MM.1S (cell line): ENCODE measurements around the gene RBFA.

ENCODE experiments used
- DNase-seq: peaks from one replicate; pipeline ENCODE4 v3.0.0-alpha.2; 2015
- H2AFZ ChIP-seq: fragments of 300-600 bp; sonication (generic); 2 replicates; pipeline ENCODE4 v1.6.0; 2016; ENCODE audit warnings: antibody characterized with exemption, low read length
- H3F3A ChIP-seq: fragments of 300-600 bp; sonication (generic); 2 replicates; pipeline ENCODE4 v1.6.1; 2016; ENCODE audit warnings: mild to moderate bottlenecking, antibody characterized with exemption, low read length, moderate library complexity, mixed read lengths; ENCODE audit not compliant: insufficient read depth
- H3K27ac ChIP-seq: fragments of 300-600 bp; sonication (generic); 2 replicates; pipeline ENCODE4 v1.5.1; 2016; ENCODE audit warnings: mild to moderate bottlenecking, low read length
- H3K27me3 ChIP-seq: fragments of 300-600 bp; sonication (generic); replicated peaks from 2 replicates; pipeline ENCODE4 v1.6.0; 2016; ENCODE audit warnings: low read length; ENCODE audit not compliant: insufficient read depth
- H3K36me3 ChIP-seq: fragments of 300-600 bp; sonication (generic); replicated peaks from 2 replicates; pipeline ENCODE4 v1.6.1; 2016; ENCODE audit warnings: mild to moderate bottlenecking, low read length, mixed read lengths; ENCODE audit not compliant: insufficient read depth
- H3K4me1 ChIP-seq: fragments of 300-600 bp; sonication (generic); 2 replicates; pipeline ENCODE4 v1.6.1; 2016; ENCODE audit warnings: low read length, mixed read lengths
- H3K4me2 ChIP-seq: fragments of 300-600 bp; sonication (generic); 2 replicates; pipeline ENCODE4 v1.6.0; 2016; ENCODE audit warnings: low read depth, low read length
- H3K4me3 ChIP-seq: fragments of 300-600 bp; sonication (generic); 2 replicates; pipeline ENCODE4 v1.5.1; 2016; ENCODE audit warnings: low read length, mixed read lengths
- H3K79me2 ChIP-seq: fragments of 300-600 bp; sonication (generic); 2 replicates; pipeline ENCODE4 v1.6.1; 2016; ENCODE audit warnings: mixed run types, low read length, mixed read lengths
- H3K9ac ChIP-seq: fragments of 300-600 bp; sonication (generic); 2 replicates; pipeline ENCODE4 v1.6.1; 2016; ENCODE audit warnings: low read length, mixed read lengths
- H3K9me2 ChIP-seq: fragments of 300-600 bp; sonication (generic); replicated peaks from 2 replicates; pipeline ENCODE4 v1.6.1; 2016; ENCODE audit warnings: mild to moderate bottlenecking, low read length, mixed read lengths; ENCODE audit not compliant: insufficient read depth
- H3K9me3 ChIP-seq: fragments of 300-600 bp; sonication (generic); replicated peaks from 2 replicates; pipeline ENCODE4 v1.6.1; 2016; ENCODE audit warnings: mild to moderate bottlenecking, low read length, mixed read lengths; ENCODE audit not compliant: insufficient read depth
- H4K20me1 ChIP-seq: fragments of 300-600 bp; sonication (generic); 2 replicates; pipeline ENCODE4 v1.6.1; 2016; ENCODE audit warnings: mild to moderate bottlenecking, low read length, moderate library complexity, mixed read lengths; ENCODE audit not compliant: insufficient read depth
- EZH2 ChIP-seq: fragments of 300-600 bp; sonication (generic); optimal IDR thresholded peaks from 2 replicates; pipeline ENCODE3; 2017; ENCODE audit warnings: low read depth, mild to moderate bottlenecking, antibody characterized with exemption, low read length, mixed read lengths
- EZH2phosphoT487 ChIP-seq: fragments of 300-600 bp; sonication (generic); IDR thresholded peaks from 2 replicates; pipeline ENCODE4 v1.6.1; 2018; ENCODE audit warnings: antibody characterized with exemption, low read length
- TF ChIP-seq, protein P1 (sequence below): fragments of 300-600 bp; sonication (generic); IDR thresholded peaks from 2 replicates; pipeline ENCODE4 v1.5.1; 2016; ENCODE audit warnings: antibody characterized with exemption, low read length, mixed read lengths

RBFA gene

DNA sequence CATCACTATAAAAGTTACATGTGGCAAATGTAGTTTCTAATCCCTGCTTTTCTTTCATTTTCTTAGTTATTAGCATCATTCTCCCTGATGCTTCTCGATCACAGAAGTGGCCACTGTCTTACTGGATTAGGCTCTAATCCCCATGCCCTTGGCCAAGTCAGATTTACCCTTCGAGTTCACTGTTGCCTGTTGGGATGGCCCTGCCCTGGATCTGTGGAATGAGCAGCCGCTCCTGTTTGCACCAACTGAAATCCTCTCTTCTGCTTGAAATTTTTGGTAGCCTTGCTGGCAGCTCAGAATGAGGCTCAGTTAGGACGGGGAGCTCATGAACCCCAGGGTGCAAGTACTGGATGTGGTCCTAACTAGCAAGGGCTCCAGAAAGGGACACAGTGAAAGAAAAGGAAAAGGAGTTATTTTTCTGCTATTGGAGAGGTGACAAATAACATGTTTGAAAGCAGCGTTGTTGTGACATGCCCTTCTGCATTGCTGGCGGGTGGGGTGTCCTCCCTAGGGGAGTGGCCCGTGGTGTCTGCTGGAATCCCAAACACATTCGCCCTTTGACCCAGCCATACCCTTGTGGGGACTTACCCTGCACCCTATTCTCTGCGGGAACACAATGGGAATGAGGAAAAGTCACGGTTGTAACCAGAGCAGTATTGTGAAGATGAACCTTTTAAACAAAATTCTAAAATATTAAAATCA is 34.5 kb downstream of the RBFA start:
- Histone ChIP-seq H3K79me2 (no peaks in the 10 kb centered on the region), H3K27me3 (no peaks in the 10 kb centered on the region), H3K27ac (no peak overlapping the region), H3K9ac (no peak overlapping the region), H3K9me2 (no peaks in the 10 kb centered on the region), H3K4me1 (no peaks in the 10 kb centered on the region), H2AFZ (no peak overlapping the region), H4K20me1 (no peaks in the 10 kb centered on the region), H3F3A (no peaks in the 10 kb centered on the region), H3K4me2 (no peak overlapping the region), H3K4me3 (no peak overlapping the region), H3K36me3 (no peaks in the 10 kb centered on the region), H3K9me3 (no peaks in the 10 kb centered on the region)
- DNase-seq: no peak
- no peak for TF ChIP-seq EZH2phosphoT487
- TF ChIP-seq EZH2: no peak
- TF ChIP-seq, protein P1, sequence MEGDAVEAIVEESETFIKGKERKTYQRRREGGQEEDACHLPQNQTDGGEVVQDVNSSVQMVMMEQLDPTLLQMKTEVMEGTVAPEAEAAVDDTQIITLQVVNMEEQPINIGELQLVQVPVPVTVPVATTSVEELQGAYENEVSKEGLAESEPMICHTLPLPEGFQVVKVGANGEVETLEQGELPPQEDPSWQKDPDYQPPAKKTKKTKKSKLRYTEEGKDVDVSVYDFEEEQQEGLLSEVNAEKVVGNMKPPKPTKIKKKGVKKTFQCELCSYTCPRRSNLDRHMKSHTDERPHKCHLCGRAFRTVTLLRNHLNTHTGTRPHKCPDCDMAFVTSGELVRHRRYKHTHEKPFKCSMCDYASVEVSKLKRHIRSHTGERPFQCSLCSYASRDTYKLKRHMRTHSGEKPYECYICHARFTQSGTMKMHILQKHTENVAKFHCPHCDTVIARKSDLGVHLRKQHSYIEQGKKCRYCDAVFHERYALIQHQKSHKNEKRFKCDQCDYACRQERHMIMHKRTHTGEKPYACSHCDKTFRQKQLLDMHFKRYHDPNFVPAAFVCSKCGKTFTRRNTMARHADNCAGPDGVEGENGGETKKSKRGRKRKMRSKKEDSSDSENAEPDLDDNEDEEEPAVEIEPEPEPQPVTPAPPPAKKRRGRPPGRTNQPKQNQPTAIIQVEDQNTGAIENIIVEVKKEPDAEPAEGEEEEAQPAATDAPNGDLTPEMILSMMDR: no peak

DNA sequence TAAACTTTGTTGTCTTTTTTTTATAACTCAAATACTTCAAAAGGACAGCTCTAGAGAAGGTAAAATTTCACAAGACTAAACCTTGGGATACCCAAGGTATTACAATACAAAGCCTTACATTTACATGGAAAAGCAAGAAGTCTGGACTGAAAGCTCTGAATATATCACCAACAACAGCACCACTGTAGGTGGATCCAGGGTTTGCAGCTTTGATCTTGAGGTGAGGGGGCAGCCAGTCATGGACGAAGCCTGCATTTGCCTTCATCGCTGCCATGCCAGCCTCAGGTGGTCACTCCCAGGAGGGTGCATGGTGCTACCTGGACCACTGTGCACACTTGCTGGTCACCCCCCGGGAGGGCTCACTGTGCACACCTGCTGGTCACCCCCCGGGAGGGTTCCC is 36.6 kb downstream of the RBFA start:
- no peak overlapping the region for H3K27ac ChIP-seq
- no peaks in the 10 kb centered on the region for H3K9me3 ChIP-seq
- H2AFZ ChIP-seq: no peak overlapping the region
- TF ChIP-seq EZH2phosphoT487 (no peak), EZH2 (no peak)
- TF ChIP-seq, protein P1: no peak
- no peak overlapping the region for H3K9ac ChIP-seq
- no peak overlapping the region for H3K4me2 ChIP-seq
- no peaks in the 10 kb centered on the region for H3K36me3 ChIP-seq
- no peaks in the 10 kb centered on the region for H3K4me1 ChIP-seq
- H3K79me2 ChIP-seq: no peaks in the 10 kb centered on the region
- no peaks in the 10 kb centered on the region for H3K9me2 ChIP-seq
- H3K27me3 ChIP-seq: no peaks in the 10 kb centered on the region
- H3F3A ChIP-seq: no peaks in the 10 kb centered on the region
- H3K4me3 ChIP-seq: no peak overlapping the region
- no peaks in the 10 kb centered on the region for H4K20me1 ChIP-seq
- DNase-seq: no peak

DNA sequence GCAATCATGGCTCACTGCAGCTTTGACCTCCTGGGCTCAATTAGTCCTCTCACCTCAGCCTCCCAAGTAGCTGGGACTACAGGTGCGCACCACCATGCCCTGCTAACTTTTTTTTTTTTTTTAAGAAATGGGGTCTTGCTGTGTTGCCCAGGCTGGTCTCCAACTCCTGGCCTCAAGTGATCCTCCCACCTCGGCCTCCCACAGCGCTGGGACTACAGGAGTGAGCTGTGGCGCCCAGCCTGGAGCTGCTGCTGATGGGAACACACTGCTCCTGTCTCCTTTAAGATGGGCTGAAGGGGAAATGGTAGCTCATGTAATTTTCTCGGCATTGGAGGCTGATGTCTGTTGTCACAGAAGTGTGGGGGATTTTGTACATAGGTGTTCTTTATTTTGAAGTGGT is 39.9 kb downstream of the RBFA start:
- Histone ChIP-seq H3K4me1 (no peaks in the 10 kb centered on the region), H3F3A (no peaks in the 10 kb centered on the region), H3K4me2 (no peak overlapping the region), H3K27ac (no peak overlapping the region), H3K36me3 (no peaks in the 10 kb centered on the region), H3K9me3 (no peaks in the 10 kb centered on the region), H3K27me3 (no peaks in the 10 kb centered on the region), H3K9ac (no peak overlapping the region), H3K9me2 (no peaks in the 10 kb centered on the region), H3K79me2 (no peaks in the 10 kb centered on the region), H2AFZ (no peak overlapping the region), H4K20me1 (no peaks in the 10 kb centered on the region), H3K4me3 (no peak overlapping the region)
- no peak for DNase-seq
- TF ChIP-seq EZH2phosphoT487: no peak
- TF ChIP-seq EZH2: no peak
- TF ChIP-seq, protein P1: no peak
